Panc1 (cell line): ENCODE results near the gene LZTFL1.

Source experiments
- POLR2AphosphoS5 ChIP-seq: IDR thresholded peaks from 2 replicates; pipeline ENCODE4 v1.6.1; 2012; ENCODE audit warnings: mild to moderate bottlenecking, low read depth, low read length, moderate library complexity
- TF ChIP-seq, protein P1 (sequence below): fragments of 450-650 bp; IDR thresholded peaks from 2 replicates; pipeline ENCODE4 v1.5.1; 2017; ENCODE audit warnings: mild to moderate bottlenecking
- TF ChIP-seq, protein P2 (sequence below), 2 experiments: IDR thresholded peaks; 2 replicates each; pipeline ENCODE4 v1.6.1; 2011 to 2012; ENCODE audit warnings: low read depth in 2 of 2, control low read depth in 1 of 2, low read length in 1 of 2, mild to moderate bottlenecking in 1 of 2, moderate library complexity in 1 of 2; ENCODE audit not compliant: insufficient read depth in 1 of 2

DNA sequence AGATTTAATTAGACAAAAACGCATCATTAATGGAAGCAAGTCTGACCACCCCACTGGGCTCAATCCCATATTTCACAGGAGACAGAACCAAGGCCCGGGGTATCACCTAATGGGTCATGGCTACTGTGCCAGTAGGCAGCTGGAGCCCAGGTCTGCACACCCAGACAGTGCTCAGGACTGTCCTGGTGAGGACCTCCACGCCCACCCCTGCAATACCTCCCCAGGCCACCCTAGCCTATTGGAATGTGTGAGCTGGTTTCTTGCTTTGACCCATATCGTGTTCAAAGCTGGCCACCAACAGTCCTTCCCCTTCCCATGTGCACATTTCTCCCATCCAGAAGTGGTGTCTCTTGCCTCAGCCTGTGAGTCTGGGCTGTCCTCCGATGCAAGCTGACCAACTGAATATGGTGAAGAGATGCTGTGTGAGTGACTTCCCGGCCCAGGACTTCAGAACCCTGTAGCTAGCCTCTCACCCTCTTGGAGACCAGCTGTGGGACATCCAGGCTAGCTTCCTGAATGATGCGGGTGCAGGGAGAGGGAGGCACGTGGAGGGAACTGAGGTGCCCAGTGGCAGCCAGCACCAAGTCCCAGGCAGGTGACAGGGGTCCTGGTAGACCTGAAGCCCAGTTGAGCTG, 64.7 kb downstream of the LZTFL1 start:
- TF ChIP-seq, protein P1, sequence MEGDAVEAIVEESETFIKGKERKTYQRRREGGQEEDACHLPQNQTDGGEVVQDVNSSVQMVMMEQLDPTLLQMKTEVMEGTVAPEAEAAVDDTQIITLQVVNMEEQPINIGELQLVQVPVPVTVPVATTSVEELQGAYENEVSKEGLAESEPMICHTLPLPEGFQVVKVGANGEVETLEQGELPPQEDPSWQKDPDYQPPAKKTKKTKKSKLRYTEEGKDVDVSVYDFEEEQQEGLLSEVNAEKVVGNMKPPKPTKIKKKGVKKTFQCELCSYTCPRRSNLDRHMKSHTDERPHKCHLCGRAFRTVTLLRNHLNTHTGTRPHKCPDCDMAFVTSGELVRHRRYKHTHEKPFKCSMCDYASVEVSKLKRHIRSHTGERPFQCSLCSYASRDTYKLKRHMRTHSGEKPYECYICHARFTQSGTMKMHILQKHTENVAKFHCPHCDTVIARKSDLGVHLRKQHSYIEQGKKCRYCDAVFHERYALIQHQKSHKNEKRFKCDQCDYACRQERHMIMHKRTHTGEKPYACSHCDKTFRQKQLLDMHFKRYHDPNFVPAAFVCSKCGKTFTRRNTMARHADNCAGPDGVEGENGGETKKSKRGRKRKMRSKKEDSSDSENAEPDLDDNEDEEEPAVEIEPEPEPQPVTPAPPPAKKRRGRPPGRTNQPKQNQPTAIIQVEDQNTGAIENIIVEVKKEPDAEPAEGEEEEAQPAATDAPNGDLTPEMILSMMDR, result no peak
- TF ChIP-seq POLR2AphosphoS5, result no peak
- TF ChIP-seq, protein P2, sequence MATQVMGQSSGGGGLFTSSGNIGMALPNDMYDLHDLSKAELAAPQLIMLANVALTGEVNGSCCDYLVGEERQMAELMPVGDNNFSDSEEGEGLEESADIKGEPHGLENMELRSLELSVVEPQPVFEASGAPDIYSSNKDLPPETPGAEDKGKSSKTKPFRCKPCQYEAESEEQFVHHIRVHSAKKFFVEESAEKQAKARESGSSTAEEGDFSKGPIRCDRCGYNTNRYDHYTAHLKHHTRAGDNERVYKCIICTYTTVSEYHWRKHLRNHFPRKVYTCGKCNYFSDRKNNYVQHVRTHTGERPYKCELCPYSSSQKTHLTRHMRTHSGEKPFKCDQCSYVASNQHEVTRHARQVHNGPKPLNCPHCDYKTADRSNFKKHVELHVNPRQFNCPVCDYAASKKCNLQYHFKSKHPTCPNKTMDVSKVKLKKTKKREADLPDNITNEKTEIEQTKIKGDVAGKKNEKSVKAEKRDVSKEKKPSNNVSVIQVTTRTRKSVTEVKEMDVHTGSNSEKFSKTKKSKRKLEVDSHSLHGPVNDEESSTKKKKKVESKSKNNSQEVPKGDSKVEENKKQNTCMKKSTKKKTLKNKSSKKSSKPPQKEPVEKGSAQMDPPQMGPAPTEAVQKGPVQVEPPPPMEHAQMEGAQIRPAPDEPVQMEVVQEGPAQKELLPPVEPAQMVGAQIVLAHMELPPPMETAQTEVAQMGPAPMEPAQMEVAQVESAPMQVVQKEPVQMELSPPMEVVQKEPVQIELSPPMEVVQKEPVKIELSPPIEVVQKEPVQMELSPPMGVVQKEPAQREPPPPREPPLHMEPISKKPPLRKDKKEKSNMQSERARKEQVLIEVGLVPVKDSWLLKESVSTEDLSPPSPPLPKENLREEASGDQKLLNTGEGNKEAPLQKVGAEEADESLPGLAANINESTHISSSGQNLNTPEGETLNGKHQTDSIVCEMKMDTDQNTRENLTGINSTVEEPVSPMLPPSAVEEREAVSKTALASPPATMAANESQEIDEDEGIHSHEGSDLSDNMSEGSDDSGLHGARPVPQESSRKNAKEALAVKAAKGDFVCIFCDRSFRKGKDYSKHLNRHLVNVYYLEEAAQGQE (IDR thresholded peaks at IDR 0.05; ENCODE audit: insufficient read depth in 1 of 2, low read depth in 2 of 2, low read length in 1 of 2), result no peak
